HG03460 (cell line): Measurements from ENCODE around the gene ZBP1.

Experiments
- ATAC-seq: cut with Tn5 transposase; IDR thresholded peaks from one replicate; pipeline ENCODE4 v1.9.1; 2021; ENCODE audit not compliant: unreplicated experiment

The ZBP1 gene, protein sequence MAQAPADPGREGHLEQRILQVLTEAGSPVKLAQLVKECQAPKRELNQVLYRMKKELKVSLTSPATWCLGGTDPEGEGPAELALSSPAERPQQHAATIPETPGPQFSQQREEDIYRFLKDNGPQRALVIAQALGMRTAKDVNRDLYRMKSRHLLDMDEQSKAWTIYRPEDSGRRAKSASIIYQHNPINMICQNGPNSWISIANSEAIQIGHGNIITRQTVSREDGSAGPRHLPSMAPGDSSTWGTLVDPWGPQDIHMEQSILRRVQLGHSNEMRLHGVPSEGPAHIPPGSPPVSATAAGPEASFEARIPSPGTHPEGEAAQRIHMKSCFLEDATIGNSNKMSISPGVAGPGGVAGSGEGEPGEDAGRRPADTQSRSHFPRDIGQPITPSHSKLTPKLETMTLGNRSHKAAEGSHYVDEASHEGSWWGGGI

DNA sequence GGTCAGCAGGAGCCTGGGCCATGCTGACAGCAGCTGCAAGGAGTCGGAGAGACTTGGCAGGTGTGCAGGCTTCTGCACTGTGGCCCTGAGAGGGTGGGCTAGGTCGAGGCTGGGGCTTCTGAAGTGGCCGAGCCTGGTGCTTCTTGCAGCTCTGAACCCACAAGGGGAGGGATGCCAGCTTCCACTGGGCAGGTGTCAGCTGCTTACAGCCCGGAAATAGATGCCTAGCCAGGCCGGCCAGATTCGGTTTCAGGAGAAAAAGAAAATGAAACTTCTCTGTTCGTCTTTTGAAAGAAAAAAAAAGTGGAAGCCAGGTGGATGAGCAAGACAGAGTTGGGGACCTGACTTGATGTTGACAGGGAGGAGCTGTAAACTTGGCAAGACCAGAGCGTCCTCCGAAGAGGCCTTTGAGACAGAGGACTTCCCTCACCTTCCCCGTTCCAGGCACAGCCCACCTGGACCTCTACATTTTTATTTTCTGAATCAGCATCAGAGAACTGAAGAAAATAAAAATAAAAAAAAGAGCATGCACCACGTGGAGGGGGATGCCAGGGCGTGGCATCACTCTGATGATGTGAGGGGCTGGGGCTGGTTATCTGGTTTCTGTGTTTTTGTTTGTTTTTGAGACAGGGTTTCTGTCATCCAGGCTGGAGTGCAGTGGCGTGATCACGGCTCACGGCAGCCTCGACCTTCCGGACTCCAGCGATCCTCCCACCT is at the start of gene ZBP1:
Gene ZBP1 (minus strand): TSS at position 153 of the 717 bp plus-strand sequence. CDS start 131 bp downstream, at position 22.
- peak; percentile 53 for ATAC-seq

- no peak for ATAC-seq
Observed at GRCh38 chr20:57669632-57670031, 49.4 kb upstream of the ZBP1 start.

DNA sequence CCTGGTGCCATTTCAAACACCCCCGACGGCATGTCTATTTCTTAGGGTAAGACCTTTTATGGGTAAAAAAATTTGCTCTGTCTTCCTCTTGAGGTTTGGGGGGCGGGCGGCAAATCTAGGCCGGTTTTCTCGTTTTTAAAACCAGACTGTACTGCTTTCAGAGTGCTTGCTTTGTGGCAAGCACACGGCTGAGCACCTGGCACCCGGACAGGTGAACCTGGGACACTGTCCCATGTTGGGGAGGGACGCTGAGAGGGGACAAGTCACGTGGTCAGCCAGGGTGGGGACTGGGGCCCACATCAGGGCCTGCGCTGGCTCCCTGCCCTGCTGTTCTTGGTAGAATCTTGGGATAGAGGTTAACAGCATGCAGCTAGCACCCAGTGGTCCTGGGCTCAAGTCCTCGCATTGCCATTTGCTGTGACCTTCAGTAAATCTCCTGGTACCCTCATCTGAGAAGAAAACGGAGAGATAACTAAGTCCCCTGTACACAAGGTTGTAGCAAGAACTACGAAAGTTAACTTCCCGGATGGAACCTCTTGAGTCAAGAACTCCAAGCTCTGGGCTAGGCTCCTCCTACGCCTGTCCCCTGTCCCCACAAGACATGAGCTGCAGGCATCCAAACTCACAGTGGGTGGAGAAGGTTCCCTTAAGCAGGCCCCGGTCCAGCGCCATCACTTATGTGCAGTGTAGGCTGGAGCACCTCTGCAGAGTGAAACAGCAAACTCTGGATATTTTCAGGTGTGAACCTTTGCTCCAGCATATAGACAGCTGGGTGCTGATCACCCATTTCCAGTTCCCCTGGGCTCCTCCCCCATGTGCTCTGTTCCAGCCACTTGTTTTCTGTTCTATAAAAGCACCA is 47.9 kb upstream of the ZBP1 start:
- no peak for ATAC-seq

DNA sequence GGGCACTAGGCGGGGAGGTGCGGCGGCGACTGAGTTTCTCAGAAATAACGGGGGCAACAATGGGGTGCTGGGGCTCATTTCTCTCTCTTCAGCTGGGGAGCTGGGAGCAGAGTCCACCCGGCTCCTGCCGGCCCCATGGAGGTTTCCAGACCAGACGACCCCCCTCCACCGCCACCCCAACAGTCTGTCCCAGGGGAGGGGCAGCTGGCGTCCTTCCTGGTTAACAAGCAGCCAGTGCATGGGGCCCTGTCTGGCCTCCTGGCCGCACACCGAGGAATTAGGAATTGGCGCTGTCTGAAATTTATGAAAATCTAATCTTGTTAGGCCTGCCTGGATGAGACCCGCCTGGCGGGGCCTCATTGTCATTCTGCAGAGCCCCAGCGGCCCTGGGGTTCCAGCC is 47.2 kb upstream of the ZBP1 start:
- ATAC-seq, result no peak

DNA sequence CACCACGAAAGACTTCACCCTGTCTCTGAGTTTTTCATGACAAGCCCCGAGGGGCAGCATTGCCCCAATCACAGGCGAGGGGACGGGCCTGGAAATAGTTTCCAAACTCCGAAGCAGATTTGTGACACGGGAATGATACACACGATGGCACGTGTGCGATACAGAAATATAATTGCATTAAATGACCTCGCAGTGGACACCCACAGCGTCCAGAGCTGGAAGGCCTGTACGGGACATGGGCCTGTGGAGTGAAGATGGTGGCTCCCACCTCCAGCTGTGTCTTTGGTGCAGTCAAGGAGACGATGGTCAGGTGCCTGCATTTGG is 46.6 kb upstream of the ZBP1 start:
- no peak for ATAC-seq

DNA sequence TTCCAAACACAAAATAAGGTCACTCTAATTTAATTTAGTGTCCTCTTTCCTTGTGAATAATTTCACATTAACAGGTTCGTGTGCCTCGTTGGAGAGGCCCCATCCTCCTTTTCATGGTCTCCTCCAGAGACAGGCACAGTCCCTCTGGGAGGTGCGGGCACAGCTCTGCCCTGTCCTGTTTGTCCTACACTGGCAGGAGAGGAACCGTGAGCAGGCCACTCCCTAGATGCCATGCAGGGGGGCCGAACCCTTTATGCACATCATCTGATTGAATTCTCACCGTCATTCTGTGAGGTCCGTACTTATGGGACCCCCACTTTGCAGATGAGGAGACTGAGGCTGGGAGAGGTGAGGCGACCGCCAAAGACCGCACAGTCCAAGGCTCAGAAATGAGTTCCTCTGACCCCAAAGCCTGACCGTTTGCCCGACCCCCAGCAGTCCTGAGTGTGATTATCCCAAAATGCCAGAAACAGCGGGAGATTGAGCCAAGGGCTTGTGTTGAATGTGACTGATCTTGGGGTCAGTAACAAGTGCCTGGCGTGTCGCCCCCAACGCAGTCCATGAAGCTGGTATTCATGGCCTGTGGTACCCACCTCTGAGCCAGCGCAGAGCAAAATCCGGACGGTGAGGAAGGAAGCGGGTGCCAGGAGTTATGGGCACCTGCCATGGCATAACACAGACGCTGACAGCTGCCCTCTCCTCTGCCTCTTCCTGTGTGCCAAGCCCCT is 46.0 kb upstream of the ZBP1 start:
- no peak for ATAC-seq

DNA sequence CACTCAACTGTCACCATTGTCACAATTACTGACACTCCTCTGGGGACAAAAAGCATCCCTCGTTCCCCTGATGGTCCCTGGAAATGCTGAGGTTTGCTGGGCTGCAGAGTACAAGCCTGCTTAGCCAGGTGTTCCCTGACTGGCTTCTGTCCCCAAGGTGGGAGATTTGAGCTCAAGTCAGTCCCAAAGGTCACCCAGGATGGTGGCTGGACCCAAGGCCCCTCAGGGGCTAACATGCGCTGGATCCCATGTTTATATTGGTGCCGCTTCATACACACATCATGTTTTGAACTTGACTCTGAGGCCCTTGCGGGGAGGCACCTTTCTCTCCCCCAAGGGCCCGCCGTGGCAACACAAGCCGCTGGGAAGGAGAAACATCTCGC is 45.4 kb upstream of the ZBP1 start:
- no peak for ATAC-seq

GRCh38 chr20:57664924-57665588 is 44.8 kb upstream of the ZBP1 start:
- ATAC-seq, result no peak

DNA sequence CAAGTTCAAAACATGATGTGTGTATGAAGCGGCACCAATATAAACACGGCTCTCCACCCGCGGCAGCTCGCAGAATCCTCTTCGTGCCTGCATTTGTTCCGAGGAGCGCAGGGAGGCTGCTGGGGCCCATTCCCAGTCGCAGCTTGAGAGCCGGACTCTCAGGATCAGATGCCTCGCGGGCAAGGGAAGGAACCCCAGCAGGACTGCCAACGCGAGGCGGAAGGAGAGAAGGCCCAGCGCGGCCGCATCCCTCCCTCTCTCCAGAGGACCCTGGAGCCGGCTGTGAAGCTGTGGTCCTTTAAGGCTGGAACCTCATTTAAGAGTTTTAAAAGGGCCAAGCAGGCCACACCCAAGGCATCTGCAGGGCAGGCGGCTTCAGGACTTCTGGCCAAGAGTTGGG is 44.2 kb upstream of the ZBP1 start:
- no peak for ATAC-seq

- ATAC-seq, result no peak
Observed at GRCh38 chr20:57663681-57664451, 43.6 kb upstream of the ZBP1 start.

- no peak for ATAC-seq
Observed at GRCh38 chr20:57663241-57663640, 43.0 kb upstream of the ZBP1 start.

DNA sequence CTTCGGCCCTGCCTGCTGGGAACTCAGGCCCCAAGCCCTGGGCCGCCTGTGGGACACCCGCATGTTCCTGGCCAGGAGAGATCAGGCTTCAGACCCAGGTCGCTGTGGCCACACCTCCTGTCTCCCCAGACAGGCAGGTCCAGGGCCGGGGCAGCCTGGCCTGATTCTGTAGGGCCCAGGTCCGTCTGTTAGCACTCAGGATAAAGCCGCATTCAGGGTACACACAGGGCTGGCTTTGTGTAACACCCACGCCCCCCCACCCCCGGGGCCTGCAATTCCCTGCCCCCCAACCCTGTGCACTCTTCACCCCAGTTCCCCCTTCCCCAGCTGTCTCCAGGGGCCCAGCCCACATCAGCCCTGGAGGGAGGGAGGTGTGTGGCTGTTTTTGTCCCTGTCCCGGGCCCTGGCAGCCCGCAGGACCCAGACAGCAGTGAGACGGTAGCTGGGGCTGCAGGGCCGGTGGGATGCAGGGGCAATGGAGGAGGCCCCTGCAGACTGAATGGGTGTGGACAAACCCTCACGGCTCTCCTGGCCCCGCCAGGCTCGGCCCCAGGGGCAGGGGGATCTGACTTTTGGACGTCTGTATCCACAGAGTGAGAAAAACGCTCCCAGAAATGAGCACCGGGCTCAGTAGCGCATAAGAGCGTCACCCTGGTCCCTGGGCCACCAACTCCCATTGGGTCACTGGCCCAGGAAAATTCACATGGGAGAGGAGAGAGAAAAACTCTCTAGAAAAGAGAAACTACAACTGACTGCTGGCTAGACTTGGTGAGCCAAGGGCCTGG is 42.4 kb upstream of the ZBP1 start:
- no peak for ATAC-seq

GRCh38 chr20:57661746-57662455 is 41.7 kb upstream of the ZBP1 start:
- no peak for ATAC-seq

GRCh38 chr20:57660922-57661745 is 40.9 kb upstream of the ZBP1 start:
- no peak for ATAC-seq

- ATAC-seq, result no peak
Observed at GRCh38 chr20:57660181-57660921, 40.1 kb upstream of the ZBP1 start.

DNA sequence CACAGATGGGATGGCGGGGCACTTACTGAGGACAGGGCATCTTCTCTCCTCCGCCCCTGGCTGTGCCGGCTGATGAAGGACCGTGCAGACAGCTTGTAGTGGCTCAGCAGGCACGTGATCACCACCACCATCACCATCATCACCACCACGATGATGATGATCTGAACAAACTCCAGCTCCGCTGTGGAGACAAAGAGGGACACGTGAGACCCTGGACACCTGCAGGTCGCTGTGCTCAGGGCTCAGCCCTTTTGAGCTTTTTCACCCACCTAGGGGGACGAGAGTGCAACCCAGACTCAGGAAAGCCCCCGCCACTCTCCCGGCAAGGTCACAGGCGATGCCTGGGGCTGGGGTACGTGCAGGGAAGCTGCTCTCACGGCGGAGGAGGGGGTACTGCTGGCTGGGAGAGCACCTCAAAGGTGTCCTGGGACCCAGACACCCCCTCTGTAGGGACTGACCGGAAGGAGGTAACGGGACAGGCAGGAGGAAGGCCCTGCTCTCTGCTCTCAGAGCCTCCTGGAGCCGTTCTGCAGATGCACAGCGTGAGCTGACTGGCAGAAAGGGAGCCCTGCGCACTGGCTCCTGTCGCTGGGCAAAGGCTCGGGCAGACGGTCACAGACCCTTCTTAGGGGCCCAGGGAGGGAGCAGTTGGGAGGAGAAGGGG is 39.4 kb upstream of the ZBP1 start:
- ATAC-seq, result no peak
